Fibroblast of lung (primary cell): ENCODE results near the gene GUCY2C. TPM values are rescaled to one million over a fixed set of nuclear protein-coding genes. Genes with fewer than 3 reads are reported as not detected.

Experiments
- DNase-seq, 2 donors: peaks; one replicate each; pipeline versions ENCODE4 v3.0.0 to v3.0.0-alpha.2; 2010; ENCODE audit warnings: low read depth in 2 of 2
- H2AFZ ChIP-seq: 2 replicates; pipeline ENCODE4 v1.5.1; 2012; ENCODE audit warnings: low read length, control low read depth, inconsistent platforms
- H3K27ac ChIP-seq: 2 replicates; pipeline ENCODE4 v1.5.1; 2011; ENCODE audit warnings: low read length, control low read depth; ENCODE audit not compliant: insufficient read depth
- H3K27me3 ChIP-seq: 2 replicates; pipeline ENCODE4 v1.5.1; 2011; ENCODE audit warnings: mild to moderate bottlenecking, low read length; ENCODE audit not compliant: control insufficient read depth, insufficient read depth
- H3K36me3 ChIP-seq: 2 replicates; pipeline ENCODE4 v1.5.1; 2011; ENCODE audit warnings: low read length; ENCODE audit not compliant: control insufficient read depth, insufficient read depth
- H3K4me1 ChIP-seq: 2 replicates; pipeline ENCODE4 v1.5.1; 2011; ENCODE audit warnings: low read length; ENCODE audit not compliant: control insufficient read depth, insufficient read depth; ENCODE audit errors: extremely low read depth
- H3K4me2 ChIP-seq: 2 replicates; pipeline ENCODE4 v1.5.1; 2011; ENCODE audit warnings: low read length, control low read depth; ENCODE audit not compliant: insufficient read depth; ENCODE audit errors: extremely low read depth
- H3K4me3 ChIP-seq, 4 experiments: fragments of 200-600 bp in 1 of 4; sonication (generic) in 1 of 4; replicated peaks in 1 of 4; 2 replicates each; pipeline ENCODE4 v1.5.1; 2011 to 2016; ENCODE audit warnings: low read length in 4 of 4, low read depth in 3 of 4, mild to moderate bottlenecking in 3 of 4, control low read depth in 2 of 4, inconsistent platforms in 1 of 4, mixed read lengths in 1 of 4; ENCODE audit not compliant: insufficient read depth in 1 of 4; ENCODE audit errors: control extremely low read depth in 1 of 4
- H3K79me2 ChIP-seq: 2 replicates; pipeline ENCODE4 v1.5.1; 2012; ENCODE audit warnings: mild to moderate bottlenecking, low read length, inconsistent platforms; ENCODE audit not compliant: control insufficient read depth, insufficient read depth
- H3K9ac ChIP-seq: 2 replicates; pipeline ENCODE4 v1.5.1; 2011; ENCODE audit warnings: mild to moderate bottlenecking, low read length, control low read depth; ENCODE audit not compliant: insufficient read depth
- H3K9me3 ChIP-seq: 2 replicates; pipeline ENCODE4 v1.5.1; 2012; ENCODE audit warnings: low read depth, low read length; ENCODE audit not compliant: control insufficient read depth, insufficient read depth
- H4K20me1 ChIP-seq: 2 replicates; pipeline ENCODE4 v1.5.1; 2011; ENCODE audit warnings: low read length; ENCODE audit not compliant: control insufficient read depth, insufficient read depth; ENCODE audit errors: extremely low read depth
- CTCF ChIP-seq, 2 donors: IDR thresholded peaks in 1 of 2; conservative IDR thresholded peaks in 1 of 2; 1 replicate in 1 of 2; 2 replicates in 1 of 2; pipeline ENCODE4 v1.5.1; 2011 to 2012; ENCODE audit warnings: low read length in 2 of 2, control low read depth in 1 of 2, inconsistent platforms in 1 of 2, low read depth in 1 of 2, mild to moderate bottlenecking in 1 of 2
- EZH2 ChIP-seq: IDR thresholded peaks from 2 replicates; pipeline ENCODE4 v1.5.1; 2012; ENCODE audit warnings: low read length, control low read depth, mild to moderate bottlenecking; ENCODE audit errors: missing control alignments
- polyA plus RNA-seq, 2 donors: library from polyadenylated mRNA; depleted of rRNA in 1 of 2; stranded (reverse) in 1 of 2; unstranded in 1 of 2; fragments of >200 nt; gene quantifications; 2 replicates each; pipeline ENCODE4 v1.2.1, GENCODE V29; 2011 to 2012; ENCODE audit warnings: missing spikeins in 1 of 2
- total RNA-seq: library from RNA; depleted of rRNA; stranded (reverse); fragments of >200 nt; gene quantifications from 2 replicates; pipeline ENCODE4 v1.2.1, GENCODE V29; 2014

The GUCY2C gene
- total and polyA plus RNA-seq, 2 donors (not counting 1 experiment from before 2014, with no cell fraction given) = 0.02 TPM; not detected in 1

GRCh38 chr12:14654416-14654815 lies 42.0 kb downstream of the GUCY2C start:
- no peak for DNase-seq
- Histone ChIP-seq H4K20me1 (no peaks in the 10 kb centered on the region), H3K27me3 (no peaks in the 10 kb centered on the region), H3K79me2 (no peaks in the 10 kb centered on the region), H3K4me1 (peaks cover 3% of the 10 kb centered on the region), H3K9ac (no peak overlapping the region), H3K9me3 (no peaks in the 10 kb centered on the region), H3K4me2 (peak overlapping the region; percentile 25), H2AFZ (no peak overlapping the region), H3K27ac (no peak overlapping the region), H3K36me3 (no peaks in the 10 kb centered on the region), H3K4me3 (no peak overlapping the region)
- TF ChIP-seq CTCF (conservative IDR thresholded peaks at IDR 0.05 in 1 of 2, IDR thresholded peaks at IDR 0.05 in 1 of 2; ENCODE audit: low read depth in 1 of 2, low read length in 2 of 2) = no peak
- no peak for TF ChIP-seq EZH2

- DNase-seq = no peak
- TF ChIP-seq CTCF (conservative IDR thresholded peaks at IDR 0.05 in 1 of 2, IDR thresholded peaks at IDR 0.05 in 1 of 2; ENCODE audit: low read depth in 1 of 2, low read length in 2 of 2) (no peak), EZH2 (no peak)
Measured at GRCh38 chr12:14652483-14652882, 43.9 kb downstream of the GUCY2C start.

GRCh38 chr12:14651371-14651770 lies 45.0 kb downstream of the GUCY2C start:
- no peak for DNase-seq
- H3K27ac ChIP-seq = no peak overlapping the region
- no peak overlapping the region for H3K4me2 ChIP-seq
- H3K4me1 ChIP-seq = peaks cover 3% of the 10 kb centered on the region
- no peak overlapping the region for H2AFZ ChIP-seq
- H3K27me3 ChIP-seq = no peaks in the 10 kb centered on the region
- no peaks in the 10 kb centered on the region for H3K79me2 ChIP-seq
- no peaks in the 10 kb centered on the region for H3K9me3 ChIP-seq
- no peak overlapping the region for H3K4me3 ChIP-seq
- no peak for TF ChIP-seq CTCF (conservative IDR thresholded peaks at IDR 0.05 in 1 of 2, IDR thresholded peaks at IDR 0.05 in 1 of 2; ENCODE audit: low read depth in 1 of 2, low read length in 2 of 2)
- TF ChIP-seq EZH2 = no peak
- H3K9ac ChIP-seq = no peak overlapping the region
- no peaks in the 10 kb centered on the region for H3K36me3 ChIP-seq
- H4K20me1 ChIP-seq = no peaks in the 10 kb centered on the region

More at GRCh38 chr12:14652483-14652882, 43.9 kb downstream of the GUCY2C start:
- no peak overlapping the region for H3K4me2 ChIP-seq
- peaks cover 3% of the 10 kb centered on the region for H3K4me1 ChIP-seq
- no peaks in the 10 kb centered on the region for H4K20me1 ChIP-seq
- H2AFZ ChIP-seq = no peak overlapping the region
- H3K79me2 ChIP-seq = no peaks in the 10 kb centered on the region
- H3K9ac ChIP-seq = no peak overlapping the region
- H3K27ac ChIP-seq = no peak overlapping the region
- H3K27me3 ChIP-seq = no peaks in the 10 kb centered on the region
- H3K36me3 ChIP-seq = no peaks in the 10 kb centered on the region
- H3K9me3 ChIP-seq = no peaks in the 10 kb centered on the region
- H3K4me3 ChIP-seq = no peak overlapping the region
